Cortex of kidney (tissue), 1 donor: ENCODE measurements around the gene AADACL4.
"Not testable (repeated sequence)": the region's sequence is repeated elsewhere in the genome, so short reads cannot be mapped to it uniquely, and the experiment has no call there.

Experiments used
- DNase-seq: peaks from one replicate; lab custom pipeline; 2025; lab: John Stamatoyannopoulos, UW

The AADACL4 gene

DNA sequence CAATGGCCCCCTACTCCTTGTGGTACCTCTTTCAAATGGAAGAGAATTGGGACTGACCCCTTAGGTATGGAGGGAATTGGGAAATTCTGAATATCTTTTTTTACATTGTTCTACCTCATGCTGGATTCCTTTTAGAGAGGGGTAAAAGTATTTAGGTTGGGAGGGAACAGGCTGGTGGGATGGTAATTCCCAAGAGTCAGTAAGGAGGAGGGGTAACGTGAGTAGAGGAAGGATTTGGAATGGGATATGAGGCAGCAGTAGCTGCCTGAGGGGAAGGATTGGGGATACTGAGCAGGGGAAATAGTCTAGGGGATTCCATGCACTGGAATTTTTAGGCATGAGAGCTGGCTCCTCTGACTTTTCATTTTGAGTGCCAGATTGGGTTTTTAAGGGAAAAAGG, 68.2 kb downstream of the AADACL4 start:
- no peak for DNase-seq

DNA sequence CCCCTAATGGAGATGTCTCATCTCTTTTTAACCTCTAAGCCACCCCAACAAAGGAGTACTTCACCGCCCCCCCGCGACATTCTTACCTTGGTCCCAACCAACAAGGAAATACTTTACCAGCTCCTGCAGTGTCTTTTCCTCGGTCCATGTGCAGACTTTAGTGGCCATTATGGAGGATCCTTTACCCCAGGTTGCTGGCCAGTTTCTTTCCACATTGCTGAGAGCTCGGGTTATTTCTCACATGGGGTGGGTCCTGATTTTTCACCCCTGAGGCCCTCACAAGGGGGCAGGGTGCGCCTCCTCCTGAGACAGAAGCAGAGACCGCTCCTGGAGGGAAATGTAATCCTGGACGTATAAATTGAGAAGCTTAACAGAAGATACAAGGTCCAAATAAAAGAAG, 69.0 kb downstream of the AADACL4 start:
- DNase-seq, result no peak

DNA sequence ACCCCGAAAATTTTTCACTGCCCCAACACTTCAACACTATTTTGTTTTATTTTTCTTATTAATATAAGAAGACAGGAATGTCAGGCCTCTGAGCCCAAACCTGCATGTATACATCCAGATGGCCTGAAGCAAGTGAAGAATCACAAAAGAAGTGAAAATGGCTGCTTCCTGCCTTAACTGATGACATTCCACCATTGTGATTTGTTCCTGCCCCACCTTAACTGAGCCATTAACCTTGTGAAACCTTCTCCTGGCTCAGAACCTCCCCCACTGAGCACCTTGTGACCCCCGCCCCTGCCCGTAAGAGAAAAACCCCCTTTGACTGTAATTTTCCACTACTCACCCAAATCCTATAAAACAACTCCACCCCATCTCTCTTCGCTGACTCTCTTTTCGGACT, 69.8 kb downstream of the AADACL4 start:
- not testable (repeated sequence) for DNase-seq

DNA sequence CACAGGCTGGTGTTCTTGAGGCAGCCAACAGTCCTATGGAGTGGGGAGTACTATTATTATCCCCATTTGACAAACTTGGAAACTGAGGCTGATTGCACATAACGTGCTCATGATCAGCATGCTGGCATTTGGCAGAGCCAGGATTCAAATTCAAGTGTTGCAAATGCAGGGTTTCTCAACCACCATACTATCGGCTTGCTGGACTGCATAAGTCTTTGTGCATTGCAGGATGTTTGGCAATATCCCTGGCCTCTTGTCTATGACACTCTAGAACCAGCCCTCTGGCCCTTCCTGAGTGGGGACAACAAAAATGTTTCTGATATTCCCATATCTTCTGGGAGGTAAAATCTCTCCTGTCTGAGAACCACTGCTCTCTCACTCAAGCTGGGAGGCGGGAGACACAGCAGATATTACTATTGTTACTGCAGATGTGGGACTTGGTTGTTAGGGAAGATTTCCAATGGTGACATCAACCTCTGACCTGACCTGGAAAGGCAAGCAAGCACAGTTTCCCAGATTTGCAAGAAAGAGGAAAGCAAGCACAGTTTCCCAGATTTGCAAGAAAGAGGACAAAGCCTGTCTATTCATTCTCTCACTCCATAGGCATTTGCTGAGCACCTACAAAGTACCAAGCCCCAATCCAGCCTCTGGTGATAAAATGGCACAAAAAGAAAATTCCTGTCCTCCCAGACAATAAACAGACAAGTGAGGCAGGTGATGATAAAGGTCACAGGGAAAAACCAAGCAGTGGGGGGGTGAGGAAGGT, 71.0 kb downstream of the AADACL4 start:
- DNase-seq, result no peak

DNA sequence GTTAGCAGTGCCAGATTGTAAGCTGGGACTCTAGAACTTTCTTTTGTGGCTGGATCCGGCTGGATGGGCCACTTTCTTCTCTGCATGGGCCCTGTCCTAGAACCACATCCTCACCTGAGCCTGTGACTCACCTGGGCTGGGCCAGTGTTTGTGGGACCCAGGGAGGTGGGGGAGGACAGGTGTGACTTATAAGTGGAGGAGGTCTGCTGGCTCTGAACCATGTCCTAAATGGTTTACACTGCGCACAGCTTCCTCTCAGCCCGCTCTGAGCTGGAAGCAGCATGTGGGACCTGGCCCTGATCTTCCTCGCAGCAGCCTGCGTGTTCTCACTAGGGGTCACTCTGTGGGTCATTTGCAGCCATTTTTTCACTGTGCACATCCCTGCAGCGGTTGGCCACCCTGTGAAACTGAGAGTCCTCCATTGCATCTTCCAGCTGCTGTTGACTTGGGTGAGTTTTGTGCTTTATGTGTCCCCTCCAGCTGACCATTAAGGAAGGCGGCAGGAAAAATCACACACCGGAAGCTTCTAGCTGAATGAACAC, 72.1 kb downstream of the AADACL4 start, which contains the start of gene AADACL3:
Gene AADACL3, plus strand, starts transcription at position 215 of the 542 bp plus-strand sequence. Its CDS starts 67 bp downstream, at position 282.
- no peak for DNase-seq
